Fibroblast of villous mesenchyme (primary cell): Measurements from ENCODE around the gene SLC17A7. TPM values are rescaled to one million over a fixed set of nuclear protein-coding genes. Genes with fewer than 3 reads are reported as not detected.
A peak's percentile ranks its signal among the peaks of the same experiment; 100 is the strongest.

Experiments
- DNase-seq: peaks from one replicate; pipeline ENCODE4 v3.0.0-alpha.2; 2010; ENCODE audit warnings: low read depth
- H3K4me3 ChIP-seq: 2 replicates; pipeline ENCODE4 v1.5.1; 2011; ENCODE audit warnings: low read depth, mild to moderate bottlenecking, low read length
- total RNA-seq: library from RNA; depleted of rRNA; stranded (reverse); fragments of >200 nt; gene quantifications from 2 replicates; pipeline ENCODE4 v1.2.3, GENCODE V29; 2012
- TF ChIP-seq, protein P1 (sequence below): IDR thresholded peaks from 2 replicates; pipeline ENCODE4 v1.5.1; 2012; ENCODE audit warnings: low read depth, mild to moderate bottlenecking, low read length; ENCODE audit not compliant: insufficient read depth

The SLC17A7 gene
- total RNA-seq, 1 donor = not detected

- no peak for DNase-seq
- no peak overlapping the region for H3K4me3 ChIP-seq
- TF ChIP-seq, protein P1, sequence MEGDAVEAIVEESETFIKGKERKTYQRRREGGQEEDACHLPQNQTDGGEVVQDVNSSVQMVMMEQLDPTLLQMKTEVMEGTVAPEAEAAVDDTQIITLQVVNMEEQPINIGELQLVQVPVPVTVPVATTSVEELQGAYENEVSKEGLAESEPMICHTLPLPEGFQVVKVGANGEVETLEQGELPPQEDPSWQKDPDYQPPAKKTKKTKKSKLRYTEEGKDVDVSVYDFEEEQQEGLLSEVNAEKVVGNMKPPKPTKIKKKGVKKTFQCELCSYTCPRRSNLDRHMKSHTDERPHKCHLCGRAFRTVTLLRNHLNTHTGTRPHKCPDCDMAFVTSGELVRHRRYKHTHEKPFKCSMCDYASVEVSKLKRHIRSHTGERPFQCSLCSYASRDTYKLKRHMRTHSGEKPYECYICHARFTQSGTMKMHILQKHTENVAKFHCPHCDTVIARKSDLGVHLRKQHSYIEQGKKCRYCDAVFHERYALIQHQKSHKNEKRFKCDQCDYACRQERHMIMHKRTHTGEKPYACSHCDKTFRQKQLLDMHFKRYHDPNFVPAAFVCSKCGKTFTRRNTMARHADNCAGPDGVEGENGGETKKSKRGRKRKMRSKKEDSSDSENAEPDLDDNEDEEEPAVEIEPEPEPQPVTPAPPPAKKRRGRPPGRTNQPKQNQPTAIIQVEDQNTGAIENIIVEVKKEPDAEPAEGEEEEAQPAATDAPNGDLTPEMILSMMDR = no peak
Observed at GRCh38 chr19:49427339-49427738, 14.0 kb downstream of the SLC17A7 start.

DNA sequence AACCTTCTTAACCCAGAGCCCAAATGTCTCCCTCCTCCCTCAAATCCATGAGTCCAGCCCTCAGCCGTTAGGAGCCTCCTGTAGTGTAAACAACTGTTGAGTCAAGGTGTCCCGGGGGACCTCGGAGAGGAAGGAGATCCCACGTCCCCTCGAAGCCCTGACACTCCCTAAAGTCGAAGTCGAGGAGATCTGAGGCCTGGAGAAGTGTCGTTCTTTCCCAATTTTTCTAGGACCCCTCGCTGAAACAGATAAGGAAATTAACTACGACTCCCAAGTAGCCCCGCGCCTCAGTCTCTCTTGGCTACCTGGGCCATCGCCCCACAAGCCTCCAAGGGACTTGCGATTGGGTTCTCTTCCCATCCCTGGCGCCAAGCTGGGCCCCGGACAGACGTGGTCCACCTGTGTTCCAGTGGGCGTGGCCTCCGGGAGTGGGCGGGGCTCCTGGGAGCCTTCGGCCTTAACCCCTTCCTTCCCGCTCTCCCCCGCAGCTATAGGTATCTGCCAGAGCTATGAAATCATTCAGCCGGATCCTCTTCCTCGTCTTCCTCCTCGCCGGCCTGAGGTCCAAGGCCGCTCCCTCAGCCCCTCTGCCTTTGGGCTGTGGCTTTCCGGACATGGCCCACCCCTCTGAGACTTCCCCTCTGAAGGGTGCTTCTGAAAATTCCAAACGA is 15.3 kb downstream of the SLC17A7 start:
- DNase-seq = no peak
- H3K4me3 ChIP-seq = no peak overlapping the region
- TF ChIP-seq, protein P1 = no peak

- no peak for DNase-seq
- TF ChIP-seq, protein P1 = no peak
- no peak within 1 kb of the TSS for H3K4me3 ChIP-seq
Observed at GRCh38 chr19:49425178-49425577, 16.1 kb downstream of the SLC17A7 start, which contains the start of gene GFY. TSS of gene GFY (plus strand) at chr19:49425388. CDS start at chr19:49426431, 1,043 bp downstream.

GRCh38 chr19:49423985-49424303 is 17.4 kb downstream of the SLC17A7 start:
- no peak for DNase-seq
- TF ChIP-seq, protein P1 = no peak
- H3K4me3 ChIP-seq = no peak overlapping the region

- no peak within 1 kb of the TSS for H3K4me3 ChIP-seq
- TF ChIP-seq, protein P1 = no peak
- DNase-seq = no peak
Observed at GRCh38 chr19:49423071-49423984, 18.0 kb downstream of the SLC17A7 start, which contains the start of gene PTH2. TSS of gene PTH2 (minus strand) at chr19:49423441. CDS start at chr19:49423339, 102 bp downstream.

DNA sequence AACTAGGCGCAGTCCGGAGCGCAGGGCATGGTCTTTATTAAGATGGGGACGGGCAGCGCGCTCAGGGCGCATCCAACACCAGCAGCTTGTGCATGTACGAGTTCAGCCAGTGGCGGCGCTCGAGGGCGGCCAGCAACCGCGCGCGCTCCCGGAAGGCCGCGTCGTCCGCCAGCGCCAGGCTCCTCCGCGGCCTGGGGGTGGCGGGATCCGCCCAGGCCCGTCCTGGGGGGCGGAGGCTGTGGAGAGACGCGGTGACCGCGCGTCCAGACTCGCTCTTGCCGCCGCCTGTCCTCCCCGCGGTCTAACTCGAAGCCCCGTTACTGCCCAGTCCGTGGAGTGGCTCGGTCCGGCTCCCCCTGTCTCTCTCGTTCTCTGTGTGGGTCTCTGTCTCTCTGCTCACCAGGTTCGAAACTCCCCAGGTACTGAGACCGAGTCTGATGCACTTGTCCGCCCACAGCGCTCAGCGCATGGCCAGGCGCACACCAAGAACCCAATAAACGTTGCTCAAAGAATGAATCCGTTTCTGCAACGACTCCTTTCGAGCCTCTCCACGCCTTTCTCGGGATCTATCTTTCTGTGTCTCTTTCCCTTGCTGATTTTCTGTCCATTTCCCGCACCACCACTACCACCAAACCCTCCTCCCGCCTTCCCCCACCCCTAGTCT is 18.8 kb downstream of the SLC17A7 start:
- TF ChIP-seq, protein P1 = peak; percentile 37
- no peak overlapping the region for H3K4me3 ChIP-seq
- DNase-seq = peak; percentile 31
